HG03354 (cell line): ENCODE data around the gene ATXN7L2.

Experiments used
- ATAC-seq: cut with Tn5 transposase; IDR thresholded peaks from one replicate; pipeline ENCODE4 v1.9.1; 2021; ENCODE audit warnings: mild to moderate bottlenecking; ENCODE audit not compliant: unreplicated experiment, poor library complexity, severe bottlenecking

Gene ATXN7L2

DNA sequence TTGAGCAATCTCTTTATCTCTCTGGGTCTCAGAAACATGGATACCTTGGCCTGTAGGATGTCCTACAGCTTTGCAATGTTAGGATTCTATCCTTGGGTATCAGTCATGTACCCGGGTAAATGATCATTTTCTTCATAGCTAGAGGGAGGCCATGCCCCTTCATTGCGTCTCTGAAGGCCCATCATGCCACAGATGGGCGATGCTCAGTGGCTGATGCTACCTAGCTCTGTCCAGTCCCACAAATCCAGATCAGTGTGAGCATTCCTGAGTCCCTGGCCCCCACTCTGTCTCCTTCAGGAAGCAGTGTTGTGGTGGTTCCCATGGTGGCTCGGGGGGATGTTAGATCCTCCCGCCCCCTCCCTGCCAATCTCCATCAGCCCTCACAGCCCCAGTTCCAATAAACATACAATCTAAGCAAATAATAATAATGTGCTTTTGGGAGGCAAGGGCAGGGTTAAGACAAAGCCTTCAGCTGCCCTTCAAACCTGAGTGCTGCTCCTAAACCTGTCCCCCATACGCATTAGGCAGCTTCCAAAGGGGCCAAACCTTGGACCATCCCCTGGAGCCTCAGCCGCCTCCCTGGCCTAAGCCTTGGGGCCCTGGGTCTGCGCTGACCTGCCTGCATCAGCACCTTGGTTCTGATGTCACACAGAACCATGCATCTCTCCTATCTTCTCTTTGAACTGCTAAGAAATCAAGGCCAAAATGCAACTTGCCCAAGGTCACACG, 55.3 kb downstream of the ATXN7L2 start:
- ATAC-seq = no peak

GRCh38 chr1:109539676-109540075, 56.0 kb downstream of the ATXN7L2 start, which contains the start of gene GPR61:
GPR61 (plus strand) TSS chr1:109539872; CDS start chr1:109543023, 3,151 bp downstream.
- ATAC-seq = no peak

GRCh38 chr1:109541102-109541501, 57.4 kb downstream of the ATXN7L2 start:
- ATAC-seq = no peak
